Activated CD4-positive, alpha-beta T cell treated with anti-CD3 and anti-CD28 coated beads for 24 hours (primary cell): Measurements from ENCODE around the gene DEFB110.

Source experiments
- DNase-seq, 2 donors: peaks; one replicate each; pipeline ENCODE4 v3.0.0-alpha.2; 2020; ENCODE audit warnings: low read depth in 2 of 2

DEFB110 gene

DNA sequence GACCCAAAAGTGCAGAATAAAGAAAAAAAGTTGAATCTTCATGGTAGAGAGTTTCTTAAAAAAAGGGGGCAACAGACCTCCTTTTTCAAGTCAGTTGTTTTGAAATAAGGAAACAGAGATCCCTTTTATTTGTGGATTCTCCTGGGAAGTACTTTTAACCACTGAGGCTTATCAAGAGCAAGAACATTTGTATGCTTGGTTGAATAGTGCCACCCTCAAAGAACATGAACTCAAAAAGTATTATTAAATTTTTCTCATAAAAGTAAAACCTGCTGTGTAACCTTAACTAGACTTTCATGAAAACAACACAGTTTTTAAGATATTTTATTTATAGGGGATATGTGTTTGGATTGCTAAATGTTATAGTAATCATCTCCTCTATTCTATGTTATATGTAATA is at the start of gene DEFB110:
Gene DEFB110, minus strand, starts transcription at position 101 of the 400 bp plus-strand sequence. Its CDS starts 59 bp downstream, at position 42.
- no peak for DNase-seq

DNA sequence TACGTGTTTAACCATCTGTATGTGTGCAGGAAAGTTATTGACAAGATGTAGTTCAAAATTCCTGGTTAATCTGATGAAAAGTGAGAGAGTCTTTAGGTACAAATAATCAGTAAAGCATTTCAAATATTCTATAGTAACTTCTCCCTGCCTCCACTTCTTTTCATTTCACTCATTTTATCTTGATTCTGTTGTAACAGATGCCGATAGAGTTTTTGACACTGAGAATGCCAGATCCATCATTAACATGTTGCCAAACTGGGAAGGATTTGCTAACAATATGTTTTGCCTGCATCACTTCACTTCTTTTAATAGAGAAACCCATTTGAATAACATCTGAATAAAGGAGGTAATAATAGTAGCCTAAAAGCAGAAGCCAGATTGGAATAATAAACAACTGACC is 48.3 kb upstream of the DEFB110 start:
- no peak for DNase-seq

DNA sequence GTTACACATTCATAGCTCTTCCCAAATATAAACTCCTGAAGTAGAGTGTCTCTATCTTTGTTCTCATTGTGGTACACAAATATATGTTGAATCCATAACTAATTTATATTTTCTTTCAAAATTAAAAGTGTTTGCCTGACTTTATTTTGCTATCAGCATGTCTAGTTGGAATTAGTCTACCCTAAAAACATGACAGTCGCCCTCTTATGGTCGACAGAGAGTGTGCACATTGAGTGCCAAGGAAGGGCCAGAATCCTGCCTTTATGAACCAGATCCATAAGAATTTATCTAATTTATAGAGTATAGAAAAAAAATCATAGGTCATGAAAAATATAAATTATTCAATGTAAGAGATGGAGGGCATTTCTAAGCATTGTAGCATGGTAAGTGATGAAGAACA is 40.3 kb upstream of the DEFB110 start:
- no peak for DNase-seq

DNA sequence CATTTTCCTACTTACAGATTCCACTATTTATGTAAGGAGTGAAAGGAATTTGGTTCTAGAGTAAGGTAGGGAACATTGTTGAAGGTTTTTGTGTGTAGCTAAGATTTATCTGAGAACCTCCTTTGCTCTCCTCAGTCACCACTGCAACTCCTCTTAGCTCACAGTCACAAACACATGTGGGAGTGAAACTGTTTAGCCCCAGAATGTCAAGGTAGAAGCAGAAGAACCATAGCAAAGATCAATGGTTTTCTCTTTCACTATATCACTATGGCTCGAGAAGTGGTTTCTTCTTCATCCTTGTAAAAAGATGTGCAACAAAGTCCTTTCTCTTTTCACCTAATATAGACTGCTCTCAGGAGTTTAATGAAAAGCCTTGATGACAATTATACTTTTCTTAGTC is 34.4 kb upstream of the DEFB110 start:
- DNase-seq, result no peak

DNA sequence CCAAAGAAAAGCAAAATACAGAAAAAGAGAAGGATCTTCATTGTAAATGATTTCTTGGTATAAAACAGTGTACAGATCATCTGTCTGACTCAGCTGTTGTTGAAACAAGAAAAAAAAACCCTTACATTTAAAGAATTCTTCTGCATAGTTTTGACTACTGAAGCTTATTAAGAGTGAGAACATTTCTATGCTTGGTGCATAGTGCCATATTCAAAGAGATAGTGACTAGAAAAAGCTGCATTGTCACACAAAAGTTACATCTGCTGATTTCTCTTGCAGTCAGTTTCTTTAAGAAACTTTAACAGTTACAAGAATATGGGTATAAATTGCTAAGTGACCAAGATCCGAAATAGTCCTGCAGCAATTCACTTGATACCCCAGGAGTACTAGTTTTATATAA is 28.0 kb upstream of the DEFB110 start, which contains the start of gene DEFB112:
Gene DEFB112, minus strand, starts transcription at position 101 of the 400 bp plus-strand sequence. Its CDS starts 60 bp downstream, at position 41.
- DNase-seq, result no peak

DNA sequence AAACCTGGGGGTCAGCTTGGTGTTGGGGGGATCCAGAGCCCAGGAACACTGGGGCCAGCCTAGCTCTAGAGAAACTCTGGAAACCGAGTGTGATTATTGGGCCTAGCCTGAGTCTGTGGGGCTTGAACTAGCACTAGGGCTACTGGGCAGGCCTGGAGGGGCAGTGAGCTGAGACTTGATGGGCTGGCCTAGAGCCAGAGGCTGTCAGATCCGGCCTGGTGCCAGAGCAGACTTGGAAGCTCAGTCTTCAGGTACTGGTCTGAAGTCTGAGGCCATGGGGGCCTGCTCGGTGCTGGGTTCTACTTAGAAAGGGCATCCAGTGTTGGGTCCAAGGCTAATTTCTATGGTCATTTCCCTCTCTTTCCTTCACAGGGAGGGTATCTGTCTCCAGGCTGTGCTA is 25.2 kb upstream of the DEFB110 start:
- no peak for DNase-seq

DNA sequence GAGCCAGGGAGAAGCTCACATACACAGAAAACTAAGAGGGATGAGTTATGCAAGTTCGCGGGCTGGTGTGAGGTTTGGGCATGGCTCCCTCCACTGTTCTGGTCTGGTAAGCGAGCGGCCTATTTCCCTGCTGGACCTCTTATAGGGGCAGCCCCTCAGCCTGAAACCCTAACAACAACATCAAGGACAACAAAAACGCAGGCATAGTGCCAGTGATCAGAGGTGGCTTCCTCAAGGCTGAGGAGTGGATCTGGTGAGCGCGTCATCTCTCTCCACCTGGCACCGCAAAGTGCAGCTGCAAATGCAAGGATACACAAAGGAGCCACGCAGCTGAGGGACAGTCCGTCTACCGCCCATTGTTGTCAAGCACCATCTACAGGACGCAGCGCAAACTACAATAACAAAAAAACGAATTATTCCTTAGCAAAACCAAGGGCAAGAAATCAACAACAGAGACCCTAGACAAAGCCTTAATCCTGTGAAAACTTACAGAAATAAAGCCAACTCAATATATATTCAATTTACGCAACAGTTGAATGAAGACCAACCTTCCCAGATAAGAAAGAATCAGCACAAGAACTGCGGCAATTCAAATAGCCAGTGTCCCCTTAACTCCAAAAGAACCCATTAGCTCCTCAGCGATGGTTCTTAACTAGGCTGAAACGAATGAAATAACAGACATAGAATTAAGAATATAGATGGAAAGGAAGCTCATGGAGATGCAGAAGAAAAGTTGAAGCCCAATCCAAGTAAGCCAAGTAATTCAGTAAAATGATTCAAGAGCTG is 9.2 kb upstream of the DEFB110 start:
- no peak for DNase-seq

DNA sequence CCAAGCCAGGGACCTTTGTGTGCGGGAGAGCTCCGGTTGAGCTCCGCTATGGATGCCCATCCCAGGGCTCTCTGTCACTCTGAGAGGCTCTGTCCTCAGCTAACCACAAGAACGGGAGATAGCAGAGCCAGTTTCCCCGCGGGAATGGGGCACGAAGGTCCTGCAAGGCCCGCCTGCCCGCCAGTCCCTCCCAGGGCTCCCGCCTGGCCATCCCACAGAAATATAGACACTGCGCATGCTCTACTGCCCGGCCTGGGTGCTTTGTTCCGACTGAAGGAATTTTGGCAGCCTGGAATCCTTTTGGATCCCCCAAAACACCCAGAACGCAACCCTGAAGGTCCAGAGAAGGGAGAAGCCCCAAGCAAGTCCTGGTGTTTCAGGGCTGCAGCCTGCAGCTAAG is 8.6 kb upstream of the DEFB110 start:
- DNase-seq, result no peak

DNA sequence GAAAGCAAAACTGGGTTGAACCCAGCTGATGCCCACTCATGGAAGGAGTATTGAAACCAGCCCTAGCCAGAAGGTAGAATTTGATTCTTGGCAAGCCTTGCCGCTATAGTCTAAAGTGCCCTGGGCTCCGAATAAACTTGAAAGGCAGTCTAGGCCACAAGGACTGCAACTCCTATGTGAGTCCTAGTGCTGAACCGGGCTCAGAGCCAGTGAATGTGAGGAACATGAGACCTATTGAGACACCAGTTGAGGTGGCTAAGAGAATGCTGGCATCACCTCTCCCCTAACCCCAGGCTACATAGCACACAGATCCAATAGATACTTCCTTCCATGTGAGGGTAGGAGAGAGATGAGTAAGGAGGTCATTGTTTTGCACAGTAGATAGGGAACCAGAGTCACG is 3.5 kb upstream of the DEFB110 start:
- DNase-seq, result no peak

DNA sequence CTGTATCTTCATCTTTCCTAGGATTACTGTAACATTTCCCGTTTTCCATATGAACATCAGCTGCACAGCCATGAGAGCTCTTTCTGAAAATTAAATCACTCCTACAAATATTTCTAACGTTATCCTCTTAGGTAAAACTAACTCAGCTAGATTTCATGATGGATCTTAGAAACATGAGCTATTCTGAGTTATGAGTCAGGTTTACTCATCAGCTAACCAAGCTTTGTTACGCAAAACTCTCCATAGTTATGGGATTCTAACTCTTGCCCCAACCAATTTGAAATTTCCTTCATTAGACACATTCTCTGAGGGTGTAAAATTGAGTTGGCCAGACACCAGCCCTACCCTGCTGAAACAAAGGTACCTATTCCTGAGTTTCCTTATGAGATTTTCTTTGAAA is 14.0 kb downstream of the DEFB110 start:
- no peak for DNase-seq

DNA sequence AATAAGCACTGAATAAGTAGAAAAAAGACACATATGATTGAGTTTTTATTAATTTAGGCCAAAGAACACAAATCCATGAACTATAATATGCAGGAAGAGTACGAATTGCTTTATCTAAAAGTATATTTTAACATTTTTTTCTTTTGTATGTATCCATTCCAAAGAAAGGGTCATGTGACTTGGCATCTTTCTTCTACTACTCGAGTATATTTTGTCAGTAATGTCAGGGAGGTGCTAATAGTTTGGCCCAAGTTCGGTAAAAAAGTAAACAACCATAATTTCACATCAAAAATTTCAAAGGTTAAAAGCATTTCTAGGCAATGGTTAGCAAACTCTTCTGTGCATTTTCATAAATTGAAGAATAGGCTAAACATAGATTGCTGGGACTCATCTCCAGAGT is 18.7 kb downstream of the DEFB110 start:
- no peak for DNase-seq

DNA sequence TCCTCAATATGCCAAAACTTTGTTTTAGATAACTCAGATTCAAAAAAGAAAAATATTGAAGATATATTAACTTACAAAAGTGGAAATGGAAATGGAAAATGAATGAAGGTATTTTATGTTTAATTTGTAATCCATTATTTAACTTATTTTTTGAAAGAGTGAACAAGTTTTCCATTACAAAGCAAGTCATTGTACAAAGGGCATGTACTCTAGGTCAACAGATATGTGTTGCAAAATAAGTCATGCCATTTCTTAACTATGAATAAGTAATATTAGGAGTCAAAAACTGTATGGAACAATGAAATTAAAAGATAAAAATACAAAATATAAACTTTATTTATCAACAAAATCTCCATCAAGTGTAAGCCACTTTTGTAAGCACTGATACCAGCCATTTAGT is 26.5 kb downstream of the DEFB110 start:
- no peak for DNase-seq

DNA sequence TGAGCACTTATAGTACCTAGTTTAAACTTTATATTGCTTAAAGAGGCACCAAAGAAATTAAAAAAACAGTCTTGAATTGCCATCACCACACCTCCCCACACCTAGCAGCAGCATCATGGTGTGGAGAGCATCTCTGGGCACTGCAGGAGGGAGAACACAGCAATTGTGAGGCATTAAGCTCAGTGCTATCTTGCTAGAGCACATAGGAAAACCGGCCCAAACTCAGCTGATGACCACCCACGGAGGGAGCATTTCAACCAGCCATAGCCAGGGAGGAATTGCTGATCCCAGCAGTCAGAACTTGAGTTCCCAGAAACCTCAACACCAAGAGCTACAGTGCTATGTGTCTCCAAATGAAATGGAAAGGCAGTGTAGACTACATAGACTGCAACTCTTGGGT is 32.9 kb downstream of the DEFB110 start:
- DNase-seq, result no peak

DNA sequence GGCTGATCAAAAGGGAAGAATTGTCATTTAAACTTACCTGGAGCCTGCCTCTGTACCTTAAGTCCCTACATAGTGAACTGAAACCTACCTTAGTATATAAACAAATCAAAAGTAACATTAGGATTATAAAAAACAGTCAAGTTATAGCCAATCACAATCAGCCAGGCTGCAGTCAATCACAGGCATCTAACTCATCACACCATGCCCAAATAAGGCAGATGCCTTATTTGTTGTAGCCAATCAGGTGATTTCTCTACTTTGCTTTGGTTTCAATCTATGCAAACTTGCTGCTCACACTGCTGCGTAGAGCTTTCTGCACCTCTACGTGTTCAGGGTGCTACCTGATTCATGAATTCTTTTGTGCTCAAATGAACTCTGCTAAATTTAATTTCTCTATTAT is 34.0 kb downstream of the DEFB110 start:
- DNase-seq, result no peak

DNA sequence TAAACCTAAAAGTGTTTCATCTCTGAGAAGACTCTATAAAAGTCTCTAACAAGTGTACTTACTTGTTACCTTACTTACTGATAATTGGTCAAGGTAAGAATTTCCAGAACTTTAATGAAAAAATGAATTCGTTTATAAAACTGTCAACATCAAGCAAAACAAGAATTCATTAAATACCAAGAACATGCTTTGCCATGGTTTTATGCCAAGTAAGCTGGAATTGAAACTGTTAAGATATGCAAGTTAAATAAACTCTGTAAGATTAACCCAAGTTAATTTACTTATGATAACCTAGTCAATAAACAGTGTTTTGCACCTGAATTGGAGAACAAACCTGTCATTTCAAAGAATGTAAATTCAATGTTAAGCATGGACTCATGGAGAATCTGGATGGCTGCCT is 35.2 kb downstream of the DEFB110 start:
- no peak for DNase-seq

DNA sequence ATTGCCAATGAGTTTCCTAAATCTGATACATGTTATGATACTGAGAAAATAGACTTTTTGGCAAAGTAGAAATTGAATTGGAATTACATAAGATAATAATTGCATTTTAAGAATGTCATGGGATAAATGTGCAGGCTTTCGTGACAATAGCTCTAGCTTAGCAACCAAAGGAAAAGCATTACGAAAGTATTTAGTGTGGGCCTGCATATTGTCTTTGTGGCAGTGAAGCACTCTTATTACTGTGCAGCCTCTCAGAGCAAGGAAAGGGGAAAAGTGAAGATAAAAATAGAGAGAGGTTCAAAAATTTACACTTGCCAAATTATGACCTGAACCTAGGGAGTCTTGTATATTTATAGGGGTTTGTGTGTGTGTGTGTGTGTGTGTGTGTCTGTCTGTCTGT is 39.7 kb downstream of the DEFB110 start:
- DNase-seq, result no peak

DNA sequence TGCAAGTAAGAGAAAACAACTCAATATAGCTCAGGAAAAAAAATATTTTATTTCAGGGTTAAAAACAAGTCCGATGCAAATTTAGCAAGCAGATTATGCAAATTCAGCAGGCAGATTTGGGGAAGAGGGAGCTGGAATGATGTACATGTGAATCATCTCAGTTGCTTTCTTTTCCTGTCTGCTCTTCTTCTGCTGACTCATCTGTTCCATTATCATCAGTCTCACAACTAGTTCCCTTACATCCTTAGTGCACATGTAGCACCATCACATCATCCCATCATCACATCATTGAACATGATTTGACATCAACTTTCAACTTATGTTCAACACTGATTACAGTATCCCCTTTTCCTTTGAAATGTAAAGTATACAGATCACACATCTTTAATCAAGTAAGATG is 40.9 kb downstream of the DEFB110 start:
- no peak for DNase-seq

DNA sequence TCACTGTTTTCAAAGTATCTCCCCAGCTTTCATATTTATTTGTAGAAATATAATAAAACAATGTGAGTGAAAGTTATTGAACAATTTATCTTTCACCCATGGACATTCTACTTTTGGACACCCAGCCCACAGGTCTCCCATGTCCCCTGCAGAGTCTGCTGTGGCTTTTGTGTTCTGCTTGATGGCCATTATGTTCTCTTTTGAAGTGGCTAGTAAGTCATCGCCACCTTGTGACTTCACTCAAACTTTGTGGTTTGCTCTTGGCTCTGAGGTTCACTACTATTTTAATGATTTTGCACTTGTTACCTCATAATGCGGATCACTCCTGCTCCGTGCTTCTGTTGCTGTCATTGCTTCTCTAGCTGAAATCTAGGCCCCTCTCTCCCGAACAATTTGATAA is 42.2 kb downstream of the DEFB110 start:
- DNase-seq, result no peak

DNA sequence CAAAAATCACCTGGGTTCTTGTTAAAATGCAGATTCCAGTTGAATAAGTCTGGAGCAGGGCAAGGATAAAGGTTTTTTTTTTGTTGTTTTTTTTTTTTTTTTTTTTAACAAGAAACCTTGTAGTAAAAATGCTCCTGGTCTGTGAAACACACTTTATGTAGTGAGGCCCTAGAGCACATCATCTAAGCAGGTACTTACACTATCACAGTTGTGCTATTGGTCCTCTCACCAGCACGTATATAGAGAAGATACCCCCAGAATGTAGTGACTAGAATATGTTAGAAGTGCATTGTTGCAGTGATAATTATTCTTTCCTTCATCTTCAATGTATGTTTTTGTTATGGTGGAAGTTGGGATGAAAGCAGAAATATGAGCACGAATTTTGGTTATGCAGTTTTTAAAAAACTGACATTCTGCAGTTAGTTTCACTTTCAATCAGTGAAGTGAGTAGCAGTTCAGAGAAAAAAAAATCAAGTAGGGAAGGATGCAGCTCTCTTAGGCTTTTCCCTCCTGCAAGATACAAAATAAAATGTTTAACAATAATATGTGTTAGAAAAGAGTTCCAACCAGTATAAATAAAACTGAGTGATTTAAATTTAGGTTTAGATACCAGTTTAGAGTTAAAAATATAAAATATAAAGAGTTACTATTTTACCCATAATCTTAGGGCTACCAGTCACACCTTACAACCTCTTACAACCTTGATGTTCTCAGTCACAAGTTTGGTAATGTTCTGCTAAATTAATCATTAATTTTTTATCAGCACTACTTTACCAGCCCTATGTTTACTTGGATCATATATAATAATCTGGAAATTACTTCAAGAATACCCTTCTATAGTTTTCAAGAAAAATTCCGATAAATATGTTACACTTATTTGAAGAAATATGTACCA is 43.2 kb downstream of the DEFB110 start:
- no peak for DNase-seq

DNA sequence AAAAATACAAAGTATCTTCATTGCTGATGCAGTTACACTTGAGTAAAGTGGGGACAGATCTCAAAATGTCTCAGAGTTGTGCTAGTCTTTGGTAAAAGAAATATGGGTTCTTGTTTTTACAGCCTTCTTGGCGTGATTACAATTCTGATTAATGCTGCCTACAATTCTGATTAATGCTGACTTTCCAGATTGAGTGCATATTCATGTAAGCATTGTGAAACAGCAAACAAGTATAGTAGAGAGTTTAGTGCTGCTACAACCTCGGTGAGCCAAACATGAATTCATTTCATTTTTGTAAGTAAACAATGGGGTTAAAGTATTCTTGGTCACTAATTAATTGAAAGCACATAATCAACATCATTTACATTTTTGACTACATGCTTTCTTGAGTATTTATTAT is 52.2 kb downstream of the DEFB110 start, which contains the start of gene DEFB113:
Gene DEFB113, minus strand, starts transcription at position 21 of the 400 bp plus-strand sequence. Its CDS starts 0 bp downstream, at position 21.
- DNase-seq, result no peak
